ENCODE data around the gene CCDC127. TPM values are rescaled to one million over a fixed set of nuclear protein-coding genes. Genes with fewer than 3 reads are reported as not detected.

Gene CCDC127
- total and polyA plus RNA-seq, 7 donors = 4.1 to 11.2 (median 7.0) TPM

GRCh38 chr5:187042-187431 is 30.9 kb downstream of the CCDC127 start:
- WGBS, 3 donors = 83 to 95% (median 85%) methylated on average over 13 of the region's 13 CpGs

GRCh38 chr5:186091-187041 is 31.6 kb downstream of the CCDC127 start:
- H3K27ac ChIP-seq = no peak overlapping the region
- H3K4me1 ChIP-seq = peaks cover 31% of the 10 kb centered on the region
- ATAC-seq (no peak), DNase-seq (peak in 1 of 2 donors; percentile 12)
- TF ChIP-seq CTCF (IDR thresholded peaks at IDR 0.05) = no peak
- no peak overlapping the region for H3K4me3 ChIP-seq
- 60 to 68% (median 62%) methylated on average over 23 to 28 of the region's 28 CpGs for WGBS, 3 donors
- H3K9me3 ChIP-seq = no peaks in the 10 kb centered on the region
- H3K36me3 ChIP-seq (ENCODE audit: insufficient read depth in 1 of 2, low read depth in 1 of 2) = no peaks in the 10 kb centered on the region
- intact Hi-C loops (cut with DNase I) = loop anchor here (2.0 to 5.0 kb wide), 3 partner anchors 36 to 131 kb away; no protein-coding TSS in a partner anchor
- H3K27me3 ChIP-seq (ENCODE audit: insufficient read depth in 3 of 3, low read length in 2 of 3) = no peaks in the 10 kb centered on the region

More at GRCh38 chr5:187042-187431, 30.9 kb downstream of the CCDC127 start:
- TF ChIP-seq CTCF (IDR thresholded peaks at IDR 0.05) = no peak
- ATAC-seq = no peak
- Histone ChIP-seq H3K4me1 (peaks cover 38% of the 10 kb centered on the region), H3K4me3 (no peak overlapping the region), H3K36me3 (ENCODE audit: insufficient read depth in 1 of 2, low read depth in 1 of 2) (no peaks in the 10 kb centered on the region), H3K27me3 (ENCODE audit: insufficient read depth in 3 of 3, low read length in 2 of 3) (no peaks in the 10 kb centered on the region), H3K27ac (no peak overlapping the region), H3K9me3 (no peaks in the 10 kb centered on the region)
- DNase-seq = peak in 1 of 2 donors; percentile 9
- intact Hi-C loops (cut with DNase I) = loop anchor here (2.0 to 5.0 kb wide), 3 partner anchors 35 to 130 kb away; no protein-coding TSS in a partner anchor

GRCh38 chr5:185095-186070 is 32.6 kb downstream of the CCDC127 start:
- Histone ChIP-seq H3K9me3 (no peaks in the 10 kb centered on the region), H3K4me1 (peaks cover 23% of the 10 kb centered on the region), H3K27me3 (ENCODE audit: insufficient read depth in 3 of 3, low read length in 2 of 3) (no peaks in the 10 kb centered on the region), H3K27ac (no peak overlapping the region), H3K4me3 (no peak overlapping the region), H3K36me3 (ENCODE audit: insufficient read depth in 1 of 2, low read depth in 1 of 2) (no peaks in the 10 kb centered on the region)
- TF ChIP-seq CTCF (IDR thresholded peaks at IDR 0.05) = no peak
- ATAC-seq = no peak
- WGBS, 3 donors = 83 to 84% (median 83%) methylated on average over 21 of the region's 21 CpGs
- DNase-seq = peak; percentile 7 to 25
- intact Hi-C loops (cut with DNase I) = loop anchor here (2.0 to 5.0 kb wide), 3 partner anchors 37 to 132 kb away; no protein-coding TSS in a partner anchor

- Histone ChIP-seq H3K36me3 (ENCODE audit: insufficient read depth in 1 of 2, low read depth in 1 of 2) (no peaks in the 10 kb centered on the region), H3K4me3 (no peak overlapping the region), H3K27ac (no peak overlapping the region), H3K9me3 (no peaks in the 10 kb centered on the region), H3K27me3 (ENCODE audit: insufficient read depth in 3 of 3, low read length in 2 of 3) (no peaks in the 10 kb centered on the region), H3K4me1 (peaks cover 17% of the 10 kb centered on the region)
- DNase-seq (peak in 1 of 2 donors; percentile 1), ATAC-seq (no peak)
- WGBS, 3 donors = 59 to 73% (median 71%) methylated on average over 7 of the region's 7 CpGs
- no peak for TF ChIP-seq CTCF (IDR thresholded peaks at IDR 0.05)
- intact Hi-C loops (cut with DNase I) = no loop called here
These were observed 33.5 kb downstream of the CCDC127 start for GRCh38 chr5:184471-184870.
